CD8-positive, alpha-beta memory T cell (primary cell): ENCODE measurements around the gene PLEKHA7. TPM values are rescaled to one million over a fixed set of nuclear protein-coding genes. Genes with fewer than 3 reads are reported as not detected.

Experiments
- CTCF ChIA-PET: fragments of 350-600 bp; sonication (Branson Sonifier 250); formaldehyde crosslinking; loops from one replicate; lab custom pipeline; 2021; ENCODE audit warnings: antibody characterized with exemption; lab: Charles Lee
- POLR2A ChIA-PET: fragments of 350-600 bp; sonication (Branson Sonifier 250); formaldehyde crosslinking; loops from one replicate; lab custom pipeline; 2021; ENCODE audit warnings: antibody characterized with exemption; lab: Charles Lee
- DNase-seq, 5 donors: peaks; one replicate each; pipeline versions ENCODE4 v3.0.0 to v3.0.0-alpha.2; 2020 to 2022; ENCODE audit warnings: mixed read lengths in 1 of 5
- H3K27ac ChIP-seq: one replicate; pipeline ENCODE4 v1.7.0; 2013; ENCODE audit warnings: low read depth, mild to moderate bottlenecking, low read length, moderate library complexity
- H3K27me3 ChIP-seq: 2 replicates; pipeline ENCODE4 v1.7.0; 2013; ENCODE audit warnings: low read length, mild to moderate bottlenecking; ENCODE audit not compliant: insufficient read depth, poor library complexity, severe bottlenecking
- H3K36me3 ChIP-seq: 2 replicates; pipeline ENCODE4 v1.7.0; 2013; ENCODE audit warnings: mild to moderate bottlenecking, low read length, moderate library complexity; ENCODE audit not compliant: insufficient read depth
- H3K4me1 ChIP-seq: 2 replicates; pipeline ENCODE4 v1.7.0; 2013; ENCODE audit warnings: mild to moderate bottlenecking, low read length, moderate library complexity; ENCODE audit not compliant: insufficient read depth
- H3K4me3 ChIP-seq: 2 replicates; pipeline ENCODE4 v1.7.0; 2013; ENCODE audit warnings: mild to moderate bottlenecking, low read length
- H3K9me3 ChIP-seq: 2 replicates; pipeline ENCODE4 v1.7.0; 2013; ENCODE audit warnings: mild to moderate bottlenecking, low read length
- H3K27ac Mint-ChIP-seq, 8 donors: one replicate each; pipeline ENCODE4 v1.8.0; 2020 to 2021; ENCODE audit warnings: mixed read lengths in 8 of 8, mild to moderate bottlenecking in 6 of 8, inconsistent platforms in 3 of 8, moderate library complexity in 3 of 8
- H3K27me3 Mint-ChIP-seq, 2 donors: one replicate each; pipeline ENCODE4 v1.8.0; 2020 to 2021; ENCODE audit warnings: mixed read lengths in 2 of 2, mild to moderate bottlenecking in 1 of 2, moderate library complexity in 1 of 2
- H3K36me3 Mint-ChIP-seq, 3 donors: one replicate each; pipeline ENCODE4 v1.8.0; 2020 to 2021; ENCODE audit warnings: mixed read lengths in 3 of 3, inconsistent platforms in 1 of 3, mild to moderate bottlenecking in 1 of 3
- H3K4me1 Mint-ChIP-seq, 3 donors: one replicate each; pipeline ENCODE4 v1.8.0; 2020 to 2021; ENCODE audit warnings: mixed read lengths in 3 of 3, inconsistent platforms in 1 of 3, mild to moderate bottlenecking in 1 of 3
- H3K4me3 Mint-ChIP-seq, 7 donors: one replicate each; pipeline ENCODE4 v1.8.0; 2020 to 2021; ENCODE audit warnings: mixed read lengths in 7 of 7, mild to moderate bottlenecking in 6 of 7, moderate library complexity in 4 of 7, inconsistent platforms in 2 of 7
- H3K9me3 Mint-ChIP-seq, 5 donors: one replicate each; pipeline ENCODE4 v1.8.0; 2020 to 2022; ENCODE audit warnings: mixed read lengths in 5 of 5, mild to moderate bottlenecking in 3 of 5, moderate library complexity in 2 of 5, inconsistent platforms in 1 of 5
- polyA plus RNA-seq: library from polyadenylated mRNA; unstranded; fragments of 300-500 nt; fragmentation: Illumina TruSeq; gene quantifications from one replicate; pipeline ENCODE4 v1.2.3, GENCODE V29; 2021
- total RNA-seq, 2 experiments: library from RNA; stranded (reverse); gene quantifications; one replicate each; pipeline ENCODE4 v1.2.3, GENCODE V29; 2021

PLEKHA7 gene
- total and polyA plus RNA-seq, 3 experiments from 2014 or later: 4.1 to 6.6 (median 5.3) TPM

DNA sequence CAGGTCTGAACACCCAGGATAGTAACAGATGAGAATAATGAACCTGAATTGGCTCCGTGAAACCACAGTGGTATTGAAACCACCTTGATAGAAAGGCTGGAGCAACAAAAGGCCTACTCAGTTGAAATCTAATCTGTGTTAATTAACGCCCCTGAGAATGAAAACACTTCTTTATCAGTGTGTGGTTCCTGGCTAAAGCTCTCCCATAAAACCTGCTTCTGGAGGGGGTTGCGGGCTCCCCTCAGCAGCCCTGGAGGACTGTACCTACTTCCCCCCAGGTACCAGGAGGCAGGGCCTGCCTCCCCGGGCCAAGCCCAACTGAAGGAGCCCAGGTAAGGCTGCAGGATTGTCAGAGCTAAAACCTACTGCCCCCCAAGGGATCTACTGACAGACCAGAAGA, 54.6 kb downstream of the PLEKHA7 start:
- peaks cover 0 to 3% (median 0%) of the 10 kb centered on the region in 3 donors for H3K4me1 Mint-ChIP-seq
- H3K9me3 ChIP-seq: no peaks in the 10 kb centered on the region
- no peaks in the 10 kb centered on the region for H3K36me3 ChIP-seq
- no peaks in the 10 kb centered on the region for H3K27me3 Mint-ChIP-seq
- H3K9me3 Mint-ChIP-seq: no peaks in the 10 kb centered on the region
- no peak overlapping the region for H3K4me3 ChIP-seq
- no peaks in the 10 kb centered on the region for H3K27me3 ChIP-seq
- POLR2A ChIA-PET: no interaction called here
- no peak overlapping the region for H3K27ac ChIP-seq
- CTCF ChIA-PET: no interaction called here
- no peaks in the 10 kb centered on the region for H3K36me3 Mint-ChIP-seq
- no peak for DNase-seq
- no peaks in the 10 kb centered on the region for H3K4me1 ChIP-seq
- peak overlapping the region in 1 of 8 donors; percentile 91 for H3K27ac Mint-ChIP-seq
- H3K4me3 Mint-ChIP-seq: no peak overlapping the region

DNA sequence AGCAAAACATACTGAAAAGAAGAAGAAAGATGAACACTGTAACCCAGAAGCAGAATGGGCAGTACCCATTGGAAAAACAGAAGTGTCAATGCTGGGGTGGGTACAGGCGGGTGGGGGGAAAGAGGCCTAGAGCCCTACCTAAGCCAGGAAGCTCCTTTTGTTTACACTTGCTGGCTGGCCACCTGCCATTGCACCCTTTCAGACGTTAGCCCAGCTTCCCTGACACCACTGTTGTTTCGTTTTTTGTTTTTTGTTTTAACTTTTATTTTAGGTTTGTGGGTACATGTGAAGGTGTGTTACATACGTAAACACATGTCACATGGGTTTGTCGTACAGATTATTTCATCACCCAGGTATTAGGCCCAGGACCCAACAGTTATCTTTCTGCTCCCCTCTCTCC, 55.4 kb downstream of the PLEKHA7 start:
- CTCF ChIA-PET: no interaction called here
- H3K4me1 Mint-ChIP-seq: peaks cover 0 to 3% (median 0%) of the 10 kb centered on the region in 3 donors
- no peak overlapping the region for H3K4me3 ChIP-seq
- no peaks in the 10 kb centered on the region for H3K9me3 Mint-ChIP-seq
- H3K27ac Mint-ChIP-seq: peak overlapping the region in 3 of 8 donors; percentile 64 to 91 (median 71)
- no peaks in the 10 kb centered on the region for H3K27me3 Mint-ChIP-seq
- no peaks in the 10 kb centered on the region for H3K36me3 ChIP-seq
- POLR2A ChIA-PET: no interaction called here
- H3K36me3 Mint-ChIP-seq: no peaks in the 10 kb centered on the region
- H3K9me3 ChIP-seq: no peaks in the 10 kb centered on the region
- peak overlapping the region in 1 of 7 donors; percentile 21 for H3K4me3 Mint-ChIP-seq
- no peak for DNase-seq
- H3K27ac ChIP-seq: no peak overlapping the region
- H3K27me3 ChIP-seq: no peaks in the 10 kb centered on the region
- H3K4me1 ChIP-seq: no peaks in the 10 kb centered on the region

DNA sequence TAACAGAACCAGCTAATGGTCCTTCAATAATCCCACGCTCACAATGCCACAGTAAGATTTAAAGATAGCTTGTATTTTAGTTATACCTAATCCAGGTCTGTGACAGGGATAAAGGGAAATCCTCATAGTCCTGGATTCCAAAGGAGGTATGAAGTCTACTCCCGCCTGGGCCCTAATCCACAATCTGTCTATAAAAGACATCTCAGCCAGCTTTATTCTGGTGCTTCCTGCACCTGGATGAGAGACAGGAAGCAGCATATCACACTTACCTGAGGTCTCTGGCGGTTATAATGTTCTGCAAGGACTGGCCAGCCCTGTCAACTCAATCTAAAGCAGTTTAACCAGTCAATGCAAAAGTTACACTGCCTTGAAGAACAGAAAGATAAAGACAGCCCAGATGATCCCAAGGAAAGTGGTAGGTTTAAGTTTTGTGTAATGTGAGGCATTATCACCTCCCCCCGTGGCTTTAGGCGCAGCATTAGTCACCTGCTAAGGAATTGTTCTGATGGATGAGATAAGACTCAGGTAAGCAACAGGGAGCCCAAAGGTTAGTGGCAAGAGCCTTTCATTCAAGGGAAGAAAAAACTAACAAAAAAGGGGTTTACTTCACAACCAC, 57.6 kb downstream of the PLEKHA7 start:
- POLR2A ChIA-PET: no interaction called here
- Histone ChIP-seq H3K36me3 (no peaks in the 10 kb centered on the region), H3K9me3 (no peaks in the 10 kb centered on the region), H3K27ac (no peak overlapping the region), H3K4me3 (no peak overlapping the region), H3K4me1 (no peaks in the 10 kb centered on the region), H3K27me3 (no peaks in the 10 kb centered on the region)
- H3K36me3 Mint-ChIP-seq: no peaks in the 10 kb centered on the region
- CTCF ChIA-PET: no interaction called here
- H3K4me3 Mint-ChIP-seq: no peak overlapping the region
- no peaks in the 10 kb centered on the region for H3K4me1 Mint-ChIP-seq
- H3K27ac Mint-ChIP-seq: peak overlapping the region in 3 of 8 donors; percentile 22 to 47 (median 30)
- no peaks in the 10 kb centered on the region for H3K27me3 Mint-ChIP-seq
- no peaks in the 10 kb centered on the region for H3K9me3 Mint-ChIP-seq
- DNase-seq: no peak

DNA sequence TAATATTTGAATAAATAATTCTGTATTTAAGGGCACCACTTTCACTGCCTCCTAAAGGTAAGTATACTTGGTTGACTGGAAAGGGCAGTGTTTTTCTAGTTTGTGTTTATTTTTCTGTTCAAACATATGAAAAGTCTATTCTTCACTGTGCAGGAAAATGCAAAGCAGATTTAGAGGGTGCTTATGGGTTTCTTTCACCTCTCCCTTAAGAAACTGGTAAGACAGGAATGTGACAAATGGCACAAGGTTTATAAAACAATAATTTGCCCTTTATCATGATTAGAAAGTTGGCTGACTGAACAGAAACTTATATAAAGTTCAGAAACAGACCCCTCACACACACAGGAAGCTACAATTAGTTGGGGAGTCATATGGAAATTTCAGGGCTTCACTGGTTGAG, 60.6 kb downstream of the PLEKHA7 start:
- no peak overlapping the region for H3K4me3 ChIP-seq

GRCh38 chr11:16946477-16947282, 67.5 kb downstream of the PLEKHA7 start:
- no peaks in the 10 kb centered on the region for H3K9me3 ChIP-seq
- H3K36me3 ChIP-seq: no peaks in the 10 kb centered on the region
- Mint-ChIP-seq H3K9me3 (no peaks in the 10 kb centered on the region), H3K27ac (peak overlapping the region in 1 of 8 donors; percentile 31), H3K36me3 (no peaks in the 10 kb centered on the region), H3K4me3 (no peak overlapping the region), H3K27me3 (peaks cover 3 to 4% of the 10 kb centered on the region in 2 donors), H3K4me1 (peaks cover 0 to 3% (median 0%) of the 10 kb centered on the region in 3 donors)
- ChIA-PET CTCF (interaction anchor here (1.2 to 1.6 kb wide), 4 partner anchors 10 to 121 kb away, joined by 4 read pairs; no protein-coding TSS in a partner anchor), POLR2A (no interaction called here)
- H3K27me3 ChIP-seq: no peaks in the 10 kb centered on the region
- H3K4me3 ChIP-seq: no peak overlapping the region
- no peaks in the 10 kb centered on the region for H3K4me1 ChIP-seq
- no peak overlapping the region for H3K27ac ChIP-seq
- DNase-seq: no peak

More for the DNA sequence above, 60.6 kb downstream of the PLEKHA7 start:
- Mint-ChIP-seq H3K4me3 (no peak overlapping the region), H3K27ac (no peak overlapping the region), H3K27me3 (peaks cover 0 to 1% of the 10 kb centered on the region in 2 donors), H3K9me3 (no peaks in the 10 kb centered on the region), H3K4me1 (no peaks in the 10 kb centered on the region), H3K36me3 (no peaks in the 10 kb centered on the region)
- no peaks in the 10 kb centered on the region for H3K27me3 ChIP-seq
- no peak for DNase-seq
- H3K9me3 ChIP-seq: no peaks in the 10 kb centered on the region
- H3K36me3 ChIP-seq: no peaks in the 10 kb centered on the region
- POLR2A ChIA-PET: no interaction called here
- no peak overlapping the region for H3K27ac ChIP-seq
- CTCF ChIA-PET: no interaction called here
- H3K4me1 ChIP-seq: no peaks in the 10 kb centered on the region

DNA sequence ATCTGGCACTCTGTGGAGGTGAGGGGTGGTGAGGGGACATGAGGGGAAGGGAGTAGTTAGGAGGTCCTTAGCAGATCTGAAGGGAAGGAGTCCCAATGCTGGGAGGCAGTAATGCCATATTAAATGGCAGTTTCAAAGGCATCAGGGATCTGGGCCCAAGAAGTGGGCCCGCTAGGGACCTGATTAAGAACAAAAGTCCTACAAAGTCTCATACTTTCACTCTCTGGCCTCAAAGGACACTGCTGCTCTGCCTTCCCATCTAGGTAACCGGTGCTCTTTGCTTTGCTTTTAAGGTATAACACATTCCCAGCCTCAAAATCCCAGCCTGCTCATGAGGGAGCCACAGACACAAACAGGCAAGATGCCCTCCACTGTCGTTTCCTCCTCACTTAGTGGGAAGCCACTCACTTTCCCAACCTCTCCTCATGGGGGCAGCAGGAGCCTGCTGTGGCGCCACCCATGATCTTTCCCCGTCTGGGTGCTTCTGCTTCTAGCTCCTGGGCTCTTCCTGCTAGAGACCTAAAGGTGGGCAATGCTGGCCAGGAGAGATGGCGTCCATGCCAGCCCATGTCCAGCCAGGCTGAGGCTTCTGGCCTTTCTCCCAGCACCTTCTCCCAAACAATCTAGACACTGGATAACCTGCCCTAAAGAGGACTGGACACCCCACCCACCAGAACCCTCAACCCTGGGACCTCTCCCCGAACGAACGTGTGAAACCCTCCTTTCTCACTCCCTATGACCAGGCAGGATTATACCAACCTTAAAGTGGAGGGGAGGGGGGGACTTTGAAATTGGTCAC, 68.3 kb downstream of the PLEKHA7 start:
- Mint-ChIP-seq H3K4me1 (peaks cover 0 to 3% (median 0%) of the 10 kb centered on the region in 3 donors), H3K9me3 (no peaks in the 10 kb centered on the region), H3K27ac (peak overlapping the region in 5 of 8 donors; percentile 1 to 78 (median 25)), H3K27me3 (peaks cover 3 to 4% of the 10 kb centered on the region in 2 donors), H3K4me3 (no peak overlapping the region), H3K36me3 (no peaks in the 10 kb centered on the region)
- H3K9me3 ChIP-seq: no peaks in the 10 kb centered on the region
- ChIA-PET CTCF (interaction anchor here (1.2 to 1.6 kb wide), 3 partner anchors 117 to 122 kb away, joined by 4 read pairs; no protein-coding TSS in a partner anchor), POLR2A (no interaction called here)
- no peaks in the 10 kb centered on the region for H3K4me1 ChIP-seq
- H3K27me3 ChIP-seq: no peaks in the 10 kb centered on the region
- H3K36me3 ChIP-seq: no peaks in the 10 kb centered on the region
- no peak overlapping the region for H3K27ac ChIP-seq
- peak in 3 of 5 donors; percentile 7 to 55 (median 25) for DNase-seq
- H3K4me3 ChIP-seq: no peak overlapping the region

- no peak overlapping the region for H3K4me3 ChIP-seq
- DNase-seq: no peak
- ChIA-PET CTCF (no interaction called here), POLR2A (no interaction called here)
- H3K27me3 Mint-ChIP-seq: peaks cover 1 to 4% of the 10 kb centered on the region in 2 donors
- H3K4me1 ChIP-seq: no peaks in the 10 kb centered on the region
- no peaks in the 10 kb centered on the region for H3K27me3 ChIP-seq
- H3K9me3 ChIP-seq: no peaks in the 10 kb centered on the region
- peaks cover 0 to 3% (median 0%) of the 10 kb centered on the region in 3 donors for H3K4me1 Mint-ChIP-seq
- H3K36me3 ChIP-seq: no peaks in the 10 kb centered on the region
- no peak overlapping the region for H3K27ac Mint-ChIP-seq
- no peak overlapping the region for H3K27ac ChIP-seq
- H3K9me3 Mint-ChIP-seq: no peaks in the 10 kb centered on the region
- no peak overlapping the region for H3K4me3 Mint-ChIP-seq
- H3K36me3 Mint-ChIP-seq: no peaks in the 10 kb centered on the region
Measured at GRCh38 chr11:16942911-16943310, 71.3 kb downstream of the PLEKHA7 start.
